ENCODE measurements around the gene LHX5.

DNA sequence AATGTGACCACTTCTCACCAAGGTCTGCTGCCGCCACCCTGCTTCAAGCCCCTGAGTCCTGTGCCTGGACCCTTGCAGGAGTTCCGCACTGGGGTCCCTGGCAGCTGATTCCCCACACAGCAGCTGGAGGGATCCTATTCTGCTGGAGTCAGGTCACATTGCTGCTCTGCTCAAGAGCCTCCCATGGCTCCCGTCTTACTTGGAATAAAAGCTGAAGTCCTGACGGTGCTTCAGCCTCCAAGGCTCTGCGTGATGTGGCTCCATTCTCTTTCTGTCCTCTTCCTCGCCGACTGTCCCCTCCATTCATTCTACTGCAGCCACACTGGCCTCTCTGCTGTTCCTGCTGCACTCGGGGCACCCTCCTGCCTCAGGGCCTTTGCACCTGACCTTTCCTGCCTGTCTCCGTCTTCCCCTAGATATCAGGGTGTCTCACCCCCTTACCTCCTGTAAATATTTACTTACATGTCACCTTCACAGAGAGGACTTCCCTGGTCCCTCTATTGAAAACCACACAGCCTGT is 57.1 kb downstream of the LHX5 start:
- TF ChIP-seq, protein P1, sequence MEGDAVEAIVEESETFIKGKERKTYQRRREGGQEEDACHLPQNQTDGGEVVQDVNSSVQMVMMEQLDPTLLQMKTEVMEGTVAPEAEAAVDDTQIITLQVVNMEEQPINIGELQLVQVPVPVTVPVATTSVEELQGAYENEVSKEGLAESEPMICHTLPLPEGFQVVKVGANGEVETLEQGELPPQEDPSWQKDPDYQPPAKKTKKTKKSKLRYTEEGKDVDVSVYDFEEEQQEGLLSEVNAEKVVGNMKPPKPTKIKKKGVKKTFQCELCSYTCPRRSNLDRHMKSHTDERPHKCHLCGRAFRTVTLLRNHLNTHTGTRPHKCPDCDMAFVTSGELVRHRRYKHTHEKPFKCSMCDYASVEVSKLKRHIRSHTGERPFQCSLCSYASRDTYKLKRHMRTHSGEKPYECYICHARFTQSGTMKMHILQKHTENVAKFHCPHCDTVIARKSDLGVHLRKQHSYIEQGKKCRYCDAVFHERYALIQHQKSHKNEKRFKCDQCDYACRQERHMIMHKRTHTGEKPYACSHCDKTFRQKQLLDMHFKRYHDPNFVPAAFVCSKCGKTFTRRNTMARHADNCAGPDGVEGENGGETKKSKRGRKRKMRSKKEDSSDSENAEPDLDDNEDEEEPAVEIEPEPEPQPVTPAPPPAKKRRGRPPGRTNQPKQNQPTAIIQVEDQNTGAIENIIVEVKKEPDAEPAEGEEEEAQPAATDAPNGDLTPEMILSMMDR (IDR thresholded peaks at IDR 0.05; ENCODE audit: low read depth, low read length, missing input control): no peak
- TF ChIP-seq, protein P2, sequence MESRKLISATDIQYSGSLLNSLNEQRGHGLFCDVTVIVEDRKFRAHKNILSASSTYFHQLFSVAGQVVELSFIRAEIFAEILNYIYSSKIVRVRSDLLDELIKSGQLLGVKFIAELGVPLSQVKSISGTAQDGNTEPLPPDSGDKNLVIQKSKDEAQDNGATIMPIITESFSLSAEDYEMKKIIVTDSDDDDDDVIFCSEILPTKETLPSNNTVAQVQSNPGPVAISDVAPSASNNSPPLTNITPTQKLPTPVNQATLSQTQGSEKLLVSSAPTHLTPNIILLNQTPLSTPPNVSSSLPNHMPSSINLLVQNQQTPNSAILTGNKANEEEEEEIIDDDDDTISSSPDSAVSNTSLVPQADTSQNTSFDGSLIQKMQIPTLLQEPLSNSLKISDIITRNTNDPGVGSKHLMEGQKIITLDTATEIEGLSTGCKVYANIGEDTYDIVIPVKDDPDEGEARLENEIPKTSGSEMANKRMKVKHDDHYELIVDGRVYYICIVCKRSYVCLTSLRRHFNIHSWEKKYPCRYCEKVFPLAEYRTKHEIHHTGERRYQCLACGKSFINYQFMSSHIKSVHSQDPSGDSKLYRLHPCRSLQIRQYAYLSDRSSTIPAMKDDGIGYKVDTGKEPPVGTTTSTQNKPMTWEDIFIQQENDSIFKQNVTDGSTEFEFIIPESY (IDR thresholded peaks at IDR 0.05): no peak
- TF ChIP-seq JUND (IDR thresholded peaks at IDR 0.05) (no peak), TAF1 (conservative IDR thresholded peaks at IDR 0.05) (no peak)
- TF ChIP-seq, protein P3, sequence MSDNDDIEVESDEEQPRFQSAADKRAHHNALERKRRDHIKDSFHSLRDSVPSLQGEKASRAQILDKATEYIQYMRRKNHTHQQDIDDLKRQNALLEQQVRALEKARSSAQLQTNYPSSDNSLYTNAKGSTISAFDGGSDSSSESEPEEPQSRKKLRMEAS (IDR thresholded peaks at IDR 0.05): no peak
